K562 (cell line): ENCODE results near the gene TMEM50B. TPM values are rescaled to one million over a fixed set of nuclear protein-coding genes. Genes with fewer than 3 reads are reported as not detected.

ENCODE experiments used
- AFF1 ChIP-seq, 2 experiments: fragments of 450-650 bp; IDR thresholded peaks; 2 replicates each; pipeline ENCODE4 v1.6.1; 2018; ENCODE audit warnings: mild to moderate bottlenecking in 2 of 2, low read depth in 1 of 2; ENCODE audit not compliant: partially characterized antibody in 2 of 2
- ARID3B ChIP-seq: fragments of 250-450 bp; sonication (Bioruptor Pico); IDR thresholded peaks from 2 replicates; pipeline ENCODE4 v1.4.0; 2020; ENCODE audit warnings: borderline replicate concordance
- CHD2 ChIP-seq: IDR thresholded peaks from 2 replicates; pipeline ENCODE4 v1.6.1; 2011; ENCODE audit warnings: low read depth, low read length
- ETV5 ChIP-seq: sonication (generic); formaldehyde crosslinking; IDR thresholded peaks from 2 replicates; pipeline ENCODE4 v1.4.0; 2020; ENCODE audit warnings: low read depth, mild to moderate bottlenecking, missing genetic modification reagents
- FOXA1 ChIP-seq: fragments of 450-650 bp; IDR thresholded peaks from 2 replicates; pipeline ENCODE4 v1.6.1; 2016; ENCODE audit warnings: mild to moderate bottlenecking, borderline replicate concordance
- FOXK2 ChIP-seq, 2 experiments: fragments of 450-650 bp; IDR thresholded peaks in 1 of 2; conservative IDR thresholded peaks in 1 of 2; 2 replicates each; pipeline ENCODE4 v1.6.1; 2016; ENCODE audit warnings: low read depth in 2 of 2, mild to moderate bottlenecking in 1 of 2
- GABPB1 ChIP-seq: sonication (generic); formaldehyde crosslinking; IDR thresholded peaks from 2 replicates; pipeline ENCODE4 v1.8.0; 2022; ENCODE audit warnings: mild to moderate bottlenecking, missing genetic modification reagents
- GTF2B ChIP-seq: IDR thresholded peaks from 2 replicates; pipeline ENCODE4 v1.6.1; 2011; ENCODE audit not compliant: insufficient read length; ENCODE audit errors: extremely low read depth
- HDGF ChIP-seq: fragments of 450-650 bp; IDR thresholded peaks from 2 replicates; pipeline ENCODE4 v1.6.1; 2016
- HLTF ChIP-seq: fragments of 450-650 bp; IDR thresholded peaks from 2 replicates; pipeline ENCODE4 v1.6.1; 2016
- KHSRP ChIP-seq: fragments of 450-650 bp; IDR thresholded peaks from 2 replicates; pipeline ENCODE4 v1.6.1; 2017
- MAX ChIP-seq: sonication (generic); formaldehyde crosslinking; IDR thresholded peaks from 2 replicates; pipeline ENCODE4 v1.9.0; 2022; ENCODE audit warnings: mild to moderate bottlenecking, missing genetic modification reagents
- NCOA4 ChIP-seq: fragments of 450-650 bp; IDR thresholded peaks from 2 replicates; pipeline ENCODE4 v1.6.1; 2018; ENCODE audit warnings: mild to moderate bottlenecking; ENCODE audit not compliant: partially characterized antibody
- POLR2AphosphoS2 ChIP-seq: IDR thresholded peaks from 2 replicates; pipeline ENCODE4 v1.6.1; 2012; ENCODE audit warnings: low read length, improper control_type of control experiment
- SRSF1 ChIP-seq: fragments of 200-400 bp; formaldehyde crosslinking; IDR thresholded peaks from 2 replicates; pipeline ENCODE4 v1.6.1; 2017; ENCODE audit warnings: mild to moderate bottlenecking, low read depth, low read length, moderate library complexity
- STAT6 ChIP-seq: sonication (generic); formaldehyde crosslinking; IDR thresholded peaks from 2 replicates; pipeline ENCODE4 v1.8.1; 2023; ENCODE audit warnings: mild to moderate bottlenecking, missing genetic modification reagents
- USF1 ChIP-seq: sonication (generic); formaldehyde crosslinking; IDR thresholded peaks from 2 replicates; pipeline ENCODE4 v1.9.0; 2022; ENCODE audit warnings: mild to moderate bottlenecking, missing genetic modification reagents
- ZNF717 ChIP-seq: fragments of 250-450 bp; sonication (Bioruptor Pico); IDR thresholded peaks from 2 replicates; pipeline ENCODE4 v1.5.0; 2021
- polyA plus RNA-seq, 8 experiments: library from polyadenylated mRNA; depleted of rRNA in 4 of 8; stranded (reverse) in 5 of 8; unstranded in 3 of 8; fragments of >200 nt; fragmentation: Nextera tagmentation in 2 of 8; fragmentation: Illumina TruSeq in 1 of 8; extraction: Ambion mirVana in 2 of 8; extraction: Trizol in 1 of 8; gene quantifications; 2 replicates each; pipeline versions ENCODE4 v1.2.1 to v1.2.3, GENCODE V29; 2011 to 2014; ENCODE audit warnings: inconsistent platforms in 1 of 8, missing spikeins in 1 of 8
- total RNA-seq, 7 experiments: library from RNA; depleted of rRNA in 6 of 7; stranded (reverse); fragments of >200 nt in 6 of 7; fragmentation: Illumina TruSeq in 2 of 7; extraction: Trizol in 2 of 7; gene quantifications; 2 replicates each; pipeline versions ENCODE4 v1.2.1 to v1.2.3, GENCODE V29; 2011 to 2021; ENCODE audit warnings: low replicate concordance in 1 of 7

The TMEM50B gene
- total and polyA plus RNA-seq, 9 of the 15 experiments (the other 6 are each of a cell fraction or from before 2014, with no cell fraction given), result 20.5 to 64.6 (median 28.9) TPM

- TF ChIP-seq GTF2B (no peak), GABPB1 (CRISPR knock-in tag) (peak; percentile 86), AFF1 (IDR thresholded peaks at IDR 0.05; ENCODE audit: low read depth in 1 of 2, partially characterized antibody in 2 of 2) (peak; percentile 51 to 76), FOXK2 (conservative IDR thresholded peaks at IDR 0.05 in 1 of 2, IDR thresholded peaks at IDR 0.05 in 1 of 2; ENCODE audit: low read depth in 2 of 2) (no peak), HDGF (no peak), ZNF717 (CRISPR knock-in tag) (no peak), FOXA1 (no peak), POLR2AphosphoS2 (no peak; the same call in 1 of the 2 replicates), CHD2 (peak; percentile 82), KHSRP (no peak), ARID3B (no peak), ETV5 (CRISPR knock-in tag) (peak; percentile 72; the same call in 1 of the 2 replicates), HLTF (no peak), NCOA4 (no peak), USF1 (CRISPR knock-in tag) (no peak; the same call in 1 of the 2 replicates), SRSF1 (no peak), MAX (CRISPR knock-in tag) (peak; percentile 68), STAT6 (CRISPR knock-in tag) (no peak)
These were observed at the start of gene TMEM50B (continued) for GRCh38 chr21:33479679-33480480.
